Neuronal stem cell (in vitro differentiated cells): ENCODE data around the gene DDAH1.

ENCODE experiments used
- DNase-seq: peaks from one replicate; pipeline ENCODE4 v3.0.0-alpha.2; 2013; ENCODE audit warnings: low spot score
- H2AFZ ChIP-seq: one replicate; pipeline ENCODE4 v1.6.1; 2013; ENCODE audit warnings: mild to moderate bottlenecking, low read length, inconsistent platforms
- H2AK5ac ChIP-seq: 2 replicates; pipeline ENCODE4 v1.6.1; 2013; ENCODE audit warnings: low read depth, mild to moderate bottlenecking, inconsistent platforms, low read length, moderate library complexity, mixed read lengths
- H2BK120ac ChIP-seq: 2 replicates; pipeline ENCODE4 v1.6.1; 2013; ENCODE audit warnings: low read depth, mild to moderate bottlenecking, inconsistent platforms, low read length, moderate library complexity, mixed read lengths
- H2BK12ac ChIP-seq: one replicate; pipeline ENCODE4 v1.6.1; 2013; ENCODE audit warnings: low read length, inconsistent platforms
- H2BK15ac ChIP-seq: 2 replicates; pipeline ENCODE4 v1.6.1; 2013; ENCODE audit warnings: mild to moderate bottlenecking, low read length, inconsistent platforms, mixed read lengths
- H2BK5ac ChIP-seq: one replicate; pipeline ENCODE4 v1.6.1; 2013; ENCODE audit warnings: inconsistent platforms, mild to moderate bottlenecking, low read length, moderate library complexity
- H3K14ac ChIP-seq: one replicate; pipeline ENCODE4 v1.6.1; 2013; ENCODE audit warnings: low read length, inconsistent platforms
- H3K18ac ChIP-seq: 2 replicates; pipeline ENCODE4 v1.6.1; 2013; ENCODE audit warnings: low read length, inconsistent platforms
- H3K23ac ChIP-seq: 2 replicates; pipeline ENCODE4 v1.6.1; 2013; ENCODE audit warnings: low read depth, mild to moderate bottlenecking, mixed read lengths, low read length, inconsistent platforms; ENCODE audit not compliant: poor library complexity
- H3K27ac ChIP-seq: replicated peaks from 3 replicates; pipeline ENCODE4 v1.5.1; 2013; ENCODE audit warnings: low read length, inconsistent platforms
- H3K27me3 ChIP-seq, 3 experiments: 2 replicates each; pipeline ENCODE4 v1.6.1; 2013; ENCODE audit warnings: low read length in 3 of 3, mild to moderate bottlenecking in 2 of 3, inconsistent platforms in 1 of 3, low read depth in 1 of 3, mixed read lengths in 1 of 3, moderate library complexity in 1 of 3; ENCODE audit not compliant: control insufficient read depth in 3 of 3, insufficient read depth in 3 of 3
- H3K36me3 ChIP-seq, 2 donors: replicated peaks in 1 of 2; 2 replicates each; pipeline ENCODE4 v1.6.1; 2013; ENCODE audit warnings: low read length in 2 of 2; ENCODE audit not compliant: control insufficient read depth in 2 of 2, insufficient read depth in 2 of 2
- H3K4ac ChIP-seq: 2 replicates; pipeline ENCODE4 v1.6.1; 2013; ENCODE audit warnings: inconsistent platforms, mild to moderate bottlenecking, low read length, moderate library complexity
- H3K4me1 ChIP-seq, 2 donors: 1 replicate in 1 of 2; 2 replicates in 1 of 2; pipeline ENCODE4 v1.6.1; 2013; ENCODE audit warnings: low read length in 2 of 2, low read depth in 1 of 2; ENCODE audit not compliant: control insufficient read depth in 2 of 2, insufficient read depth in 1 of 2
- H3K4me2 ChIP-seq: one replicate; pipeline ENCODE4 v1.6.1; 2013; ENCODE audit warnings: mild to moderate bottlenecking, low read length, inconsistent platforms; ENCODE audit not compliant: insufficient read depth, poor library complexity, severe bottlenecking
- H3K4me3 ChIP-seq, 2 donors: 2 replicates each; pipeline ENCODE4 v1.5.1; 2013; ENCODE audit warnings: low read length in 2 of 2, mild to moderate bottlenecking in 2 of 2, inconsistent platforms in 1 of 2, moderate library complexity in 1 of 2
- H3K79me1 ChIP-seq: one replicate; pipeline ENCODE4 v1.6.1; 2013; ENCODE audit warnings: low read depth, mild to moderate bottlenecking, inconsistent platforms, low read length, moderate library complexity
- H3K9ac ChIP-seq: one replicate; pipeline ENCODE4 v1.6.1; 2013; ENCODE audit warnings: mild to moderate bottlenecking, low read depth, low read length, inconsistent platforms; ENCODE audit not compliant: poor library complexity
- H3K9me3 ChIP-seq, 2 donors: replicated peaks in 1 of 2; 2 replicates each; pipeline versions ENCODE3 to v1.6.1; 2013; ENCODE audit warnings: low read length in 2 of 2, mild to moderate bottlenecking in 2 of 2, inconsistent platforms in 1 of 2, low read depth in 1 of 2, mixed read lengths in 1 of 2, moderate library complexity in 1 of 2; ENCODE audit not compliant: control insufficient read depth in 2 of 2, insufficient read depth in 1 of 2
- H4K8ac ChIP-seq: one replicate; pipeline ENCODE4 v1.6.1; 2013; ENCODE audit warnings: low read depth, mild to moderate bottlenecking, inconsistent platforms, low read length, moderate library complexity
- H4K91ac ChIP-seq: one replicate; pipeline ENCODE4 v1.6.1; 2013; ENCODE audit warnings: low read length, low read depth, mild to moderate bottlenecking, inconsistent platforms; ENCODE audit not compliant: poor library complexity
- WGBS, 2 donors: extraction: QIAGEN DNeasy Blood & Tissue Kit; methylation state at CpG; one replicate each; pipeline ENCODE4 v1.1.7; 2013; ENCODE audit warnings: missing lambda C conversion rate in 2 of 2, mixed read lengths in 1 of 2; ENCODE audit not compliant: insufficient read length in 2 of 2, insufficient replicate concordance in 1 of 2; ENCODE audit errors: extremely low coverage in 2 of 2; 5-methylcytosine and 5-hydroxymethylcytosine counted together

DDAH1 gene

DNA sequence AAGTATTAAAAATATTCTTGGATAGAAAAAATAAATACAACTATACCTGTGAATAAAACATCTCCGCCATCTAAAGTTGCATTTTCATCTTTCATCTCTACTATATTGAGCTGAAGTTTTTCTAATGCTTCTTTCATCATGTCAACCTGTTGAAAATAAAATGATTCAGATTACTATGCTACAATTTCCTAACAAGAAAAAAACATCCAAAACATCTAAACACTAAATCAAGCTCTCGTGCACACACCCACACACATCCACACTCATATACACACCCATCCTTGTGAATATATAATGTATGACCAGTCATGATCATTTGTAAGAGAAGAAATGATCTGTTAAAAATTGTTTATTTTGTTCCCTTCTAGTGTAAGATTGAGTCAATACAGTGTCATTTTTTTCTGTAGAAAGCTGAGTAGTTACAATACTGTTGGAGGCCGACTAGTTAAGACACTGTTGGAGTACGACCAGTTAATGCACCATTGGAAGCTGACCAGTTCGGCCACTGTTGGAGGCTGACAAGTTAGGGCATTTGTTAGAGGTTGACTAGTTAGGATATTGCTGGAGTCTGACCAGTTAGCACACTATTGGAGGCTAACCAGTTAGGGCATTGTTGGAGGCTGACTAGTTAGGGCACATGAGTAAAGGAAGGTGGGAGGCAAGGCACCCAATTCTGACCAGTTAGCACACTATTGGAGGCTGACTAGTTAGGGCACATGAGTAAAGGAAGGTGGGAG, 106.1 kb downstream of the DDAH1 start:
- Histone ChIP-seq H2AK5ac (no peak overlapping the region), H3K4me3 (no peak overlapping the region), H2BK120ac (no peak overlapping the region), H2BK12ac (no peak overlapping the region), H3K9ac (no peak overlapping the region), H3K36me3 (no peaks in the 10 kb centered on the region), H3K18ac (no peak overlapping the region), H3K4me1 (peaks cover 0 to 29% of the 10 kb centered on the region in 2 donors), H2AFZ (no peak overlapping the region), H3K79me1 (no peaks in the 10 kb centered on the region), H4K91ac (no peak overlapping the region), H3K27me3 (no peaks in the 10 kb centered on the region), H3K14ac (no peak overlapping the region), H3K9me3 (no peaks in the 10 kb centered on the region), H3K23ac (no peak overlapping the region), H3K27ac (no peak overlapping the region), H3K4ac (no peak overlapping the region), H2BK5ac (no peak overlapping the region), H4K8ac (no peak overlapping the region), H2BK15ac (no peak overlapping the region), H3K4me2 (no peak overlapping the region)
- whole genome bisulfite sequencing, 2 donors: 100% methylated on average over 1 of the region's 5 CpGs; no CpG with 5 or more reads in 1 of the 2 donors
- DNase-seq: no peak

DNA sequence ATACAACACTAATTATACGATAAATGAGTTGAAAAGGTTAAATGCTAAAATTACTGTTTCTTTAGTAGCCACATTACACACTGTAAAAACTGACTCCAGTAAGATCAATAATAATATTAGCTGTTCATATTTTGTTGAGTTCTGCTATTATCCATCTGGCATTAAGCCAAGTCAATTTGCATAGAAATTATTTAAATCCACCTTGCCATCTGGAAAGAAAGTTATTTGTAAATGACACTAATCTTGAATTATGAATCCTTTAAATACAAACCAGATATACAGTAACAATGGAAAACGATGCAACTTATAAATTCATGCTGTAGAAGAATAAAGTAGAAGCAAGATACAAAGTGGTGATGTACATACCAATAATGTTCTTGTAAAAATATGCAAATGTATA, 107.1 kb downstream of the DDAH1 start:
- Histone ChIP-seq H2BK5ac (no peak overlapping the region), H3K4me2 (no peak overlapping the region), H3K27ac (no peak overlapping the region), H3K36me3 (no peaks in the 10 kb centered on the region), H3K79me1 (no peaks in the 10 kb centered on the region), H2BK12ac (no peak overlapping the region), H3K23ac (no peak overlapping the region), H3K27me3 (no peaks in the 10 kb centered on the region), H2BK120ac (no peak overlapping the region), H3K4me3 (no peak overlapping the region), H3K4me1 (peaks cover 0 to 31% of the 10 kb centered on the region in 2 donors), H2AK5ac (no peak overlapping the region), H3K4ac (no peak overlapping the region), H2BK15ac (no peak overlapping the region), H3K9ac (no peak overlapping the region), H2AFZ (no peak overlapping the region), H4K91ac (no peak overlapping the region), H3K18ac (no peak overlapping the region), H4K8ac (no peak overlapping the region), H3K9me3 (no peaks in the 10 kb centered on the region), H3K14ac (no peak overlapping the region)
- WGBS, 2 donors: no CpG with 5 or more reads among the region's 2 CpGs
- no peak for DNase-seq

DNA sequence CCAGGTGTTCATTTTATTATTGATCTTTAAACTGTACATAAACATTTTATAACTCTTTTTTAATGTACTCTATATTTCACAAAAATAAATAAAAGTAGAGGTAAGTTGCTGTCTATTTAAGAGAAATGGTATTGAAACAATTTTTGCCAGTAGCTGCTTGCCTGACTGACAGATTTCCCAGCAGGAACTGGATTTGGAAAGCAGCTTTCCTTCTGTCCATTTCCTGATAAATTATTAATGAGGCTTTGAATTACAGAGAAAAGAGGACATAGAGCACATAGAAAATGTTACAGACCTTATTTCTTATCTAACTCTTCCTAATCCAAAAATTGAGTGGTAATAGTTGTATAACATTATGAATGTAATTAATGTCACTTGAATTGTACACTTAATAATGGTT, 108.8 kb downstream of the DDAH1 start:
- no peak overlapping the region for H2BK12ac ChIP-seq
- no peak overlapping the region for H2BK15ac ChIP-seq
- H4K8ac ChIP-seq: no peak overlapping the region
- H3K27me3 ChIP-seq: no peaks in the 10 kb centered on the region
- no peak overlapping the region for H2AK5ac ChIP-seq
- H3K4me1 ChIP-seq: peaks cover 0 to 31% of the 10 kb centered on the region in 2 donors
- peaks cover 0 to 6% of the 10 kb centered on the region in 2 donors for H3K36me3 ChIP-seq
- H3K27ac ChIP-seq: no peak overlapping the region
- no peak overlapping the region for H3K9ac ChIP-seq
- H3K18ac ChIP-seq: no peak overlapping the region
- H3K14ac ChIP-seq: no peak overlapping the region
- no peak for DNase-seq
- H2BK120ac ChIP-seq: no peak overlapping the region
- H2BK5ac ChIP-seq: no peak overlapping the region
- no peak overlapping the region for H4K91ac ChIP-seq
- no peak overlapping the region for H3K4me2 ChIP-seq
- no peak overlapping the region for H3K23ac ChIP-seq
- H3K4me3 ChIP-seq: no peak overlapping the region
- no peak overlapping the region for H3K4ac ChIP-seq
- no peaks in the 10 kb centered on the region for H3K79me1 ChIP-seq
- no peak overlapping the region for H2AFZ ChIP-seq
- no peaks in the 10 kb centered on the region for H3K9me3 ChIP-seq

DNA sequence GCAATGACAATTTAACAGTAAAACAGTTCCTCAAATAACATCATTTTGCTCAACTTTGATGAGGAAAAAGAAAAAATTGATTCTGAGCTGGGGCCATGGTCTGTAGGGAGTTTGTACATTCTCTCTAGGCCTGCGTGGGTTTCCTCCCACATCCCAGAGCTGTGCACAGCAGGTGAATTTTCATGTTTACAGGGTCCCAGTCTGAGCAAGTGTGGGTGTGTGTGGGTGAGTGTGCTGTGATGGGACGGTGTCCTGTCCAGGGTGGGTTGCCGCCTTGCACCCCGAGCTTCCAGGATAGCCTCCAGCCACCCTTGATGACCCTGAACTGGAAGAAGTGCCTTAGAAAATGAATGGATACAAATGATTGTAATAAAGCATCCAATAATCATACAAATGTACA, 112.9 kb downstream of the DDAH1 start:
- Histone ChIP-seq H3K79me1 (no peaks in the 10 kb centered on the region), H3K9me3 (no peaks in the 10 kb centered on the region), H4K8ac (no peak overlapping the region), H4K91ac (no peak overlapping the region), H2BK15ac (no peak overlapping the region), H2BK120ac (no peak overlapping the region), H3K4me3 (peak overlapping the region in 1 of 2 donors; percentile 51), H3K4me1 (peaks cover 0 to 29% of the 10 kb centered on the region in 2 donors), H3K27me3 (no peaks in the 10 kb centered on the region), H2BK12ac (no peak overlapping the region), H3K36me3 (peaks cover 2 to 38% of the 10 kb centered on the region in 2 donors), H2BK5ac (no peak overlapping the region), H2AK5ac (no peak overlapping the region), H3K23ac (no peak overlapping the region), H2AFZ (no peak overlapping the region), H3K14ac (no peak overlapping the region), H3K4me2 (no peak overlapping the region), H3K9ac (no peak overlapping the region), H3K18ac (no peak overlapping the region), H3K27ac (no peak overlapping the region), H3K4ac (no peak overlapping the region)
- DNase-seq: no peak
- no CpG with 5 or more reads among the region's 4 CpGs for WGBS, 2 donors
